Panc1 (cell line): ENCODE results near the gene FAM98B.

Experiments
- CTCF ChIP-seq: fragments of 450-650 bp; IDR thresholded peaks from 2 replicates; pipeline ENCODE4 v1.5.1; 2017; ENCODE audit warnings: mild to moderate bottlenecking
- POLR2AphosphoS5 ChIP-seq: IDR thresholded peaks from 2 replicates; pipeline ENCODE4 v1.6.1; 2012; ENCODE audit warnings: mild to moderate bottlenecking, low read depth, low read length, moderate library complexity
- REST ChIP-seq, 2 experiments: IDR thresholded peaks; 2 replicates each; pipeline ENCODE4 v1.6.1; 2011 to 2012; ENCODE audit warnings: low read depth in 2 of 2, control low read depth in 1 of 2, low read length in 1 of 2, mild to moderate bottlenecking in 1 of 2, moderate library complexity in 1 of 2; ENCODE audit not compliant: insufficient read depth in 1 of 2
- SIN3A ChIP-seq: IDR thresholded peaks from 2 replicates; pipeline ENCODE4 v1.6.1; 2012; ENCODE audit warnings: low read depth, mild to moderate bottlenecking, low read length, moderate library complexity, borderline replicate concordance; ENCODE audit not compliant: insufficient read depth
- TCF7L2 ChIP-seq: IDR thresholded peaks from 2 replicates; pipeline ENCODE4 v1.6.1; 2011; ENCODE audit warnings: mild to moderate bottlenecking, low read depth, low read length, inconsistent platforms

- TF ChIP-seq TCF7L2 (no peak), CTCF (no peak), REST (IDR thresholded peaks at IDR 0.05; ENCODE audit: insufficient read depth in 1 of 2, low read depth in 2 of 2, low read length in 1 of 2) (no peak), POLR2AphosphoS5 (no peak), SIN3A (no peak)
Observed at GRCh38 chr15:38430106-38430760, 23.7 kb upstream of the FAM98B start.
